Measurements from ENCODE around the gene MAP2K3.
"Not testable (repeated sequence)": the region's sequence is repeated elsewhere in the genome, so short reads cannot be mapped to it uniquely, and the experiment has no call there.

MAP2K3 gene

DNA sequence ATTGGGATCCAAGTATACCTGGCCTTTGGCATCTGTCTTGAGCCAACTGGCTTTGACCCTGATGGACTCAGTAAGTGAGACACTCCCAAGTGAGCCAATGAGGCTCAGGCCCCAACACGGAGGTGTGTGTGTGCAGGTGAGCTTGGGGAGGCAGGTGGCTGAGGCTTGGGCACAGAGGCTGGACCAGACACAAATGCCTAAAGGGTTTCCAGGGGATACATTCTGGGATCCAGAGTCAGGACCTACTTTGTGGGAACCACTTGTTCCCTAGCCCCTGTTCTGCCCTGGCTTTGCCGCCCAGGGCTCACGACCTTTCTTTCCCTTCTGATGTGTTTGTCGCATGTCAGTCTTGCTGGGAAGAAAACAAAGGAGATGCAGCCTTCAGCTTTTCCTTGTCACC, 56.8 kb downstream of the MAP2K3 start:
- not testable (repeated sequence) for H3K27ac ChIP-seq (ENCODE audit: low read length, poor library complexity, severe bottlenecking); H2BK15ac ChIP-seq (ENCODE audit: low read depth, poor library complexity, severe bottlenecking); H3K4ac ChIP-seq (ENCODE audit: low read depth in 1 of 2, low read length in 2 of 2); H3K23ac ChIP-seq (ENCODE audit: low read length in 2 of 2); DNase-seq; H3K9ac ChIP-seq (ENCODE audit: low read length); H3K36me3 ChIP-seq (ENCODE audit: control insufficient read depth in 1 of 2, insufficient read depth in 2 of 2, low read depth in 1 of 2, low read length in 2 of 2); H2AK5ac ChIP-seq (ENCODE audit: low read length, severe bottlenecking); H3K4me1 ChIP-seq (ENCODE audit: control insufficient read depth, insufficient read depth, low read depth, low read length); H3K4me2 ChIP-seq (ENCODE audit: low read length, poor library complexity, severe bottlenecking); H2BK120ac ChIP-seq (ENCODE audit: low read depth, low read length); H4K8ac ChIP-seq (ENCODE audit: low read length); H3K4me3 ChIP-seq (ENCODE audit: insufficient read depth in 1 of 2, low read depth in 1 of 2, low read length in 2 of 2); H2BK12ac ChIP-seq (ENCODE audit: low read length in 2 of 2); H3K14ac ChIP-seq (ENCODE audit: low read length in 2 of 2); H2BK5ac ChIP-seq (ENCODE audit: low read depth, low read length, poor library complexity, severe bottlenecking); H3K9me3 ChIP-seq (ENCODE audit: control insufficient read depth, low read length); H4K91ac ChIP-seq (ENCODE audit: low read length); H3K79me1 ChIP-seq (replicated peaks; ENCODE audit: low read length, poor library complexity, severe bottlenecking); H2AFZ ChIP-seq (ENCODE audit: low read depth, low read length); H3K18ac ChIP-seq (ENCODE audit: low read depth in 1 of 2, low read length in 2 of 2); H3K27me3 ChIP-seq (ENCODE audit: control insufficient read depth in 1 of 2, insufficient read depth in 1 of 2, low read length in 2 of 2)
- 80% methylated on average over 1 of the region's 4 CpGs for WGBS

DNA sequence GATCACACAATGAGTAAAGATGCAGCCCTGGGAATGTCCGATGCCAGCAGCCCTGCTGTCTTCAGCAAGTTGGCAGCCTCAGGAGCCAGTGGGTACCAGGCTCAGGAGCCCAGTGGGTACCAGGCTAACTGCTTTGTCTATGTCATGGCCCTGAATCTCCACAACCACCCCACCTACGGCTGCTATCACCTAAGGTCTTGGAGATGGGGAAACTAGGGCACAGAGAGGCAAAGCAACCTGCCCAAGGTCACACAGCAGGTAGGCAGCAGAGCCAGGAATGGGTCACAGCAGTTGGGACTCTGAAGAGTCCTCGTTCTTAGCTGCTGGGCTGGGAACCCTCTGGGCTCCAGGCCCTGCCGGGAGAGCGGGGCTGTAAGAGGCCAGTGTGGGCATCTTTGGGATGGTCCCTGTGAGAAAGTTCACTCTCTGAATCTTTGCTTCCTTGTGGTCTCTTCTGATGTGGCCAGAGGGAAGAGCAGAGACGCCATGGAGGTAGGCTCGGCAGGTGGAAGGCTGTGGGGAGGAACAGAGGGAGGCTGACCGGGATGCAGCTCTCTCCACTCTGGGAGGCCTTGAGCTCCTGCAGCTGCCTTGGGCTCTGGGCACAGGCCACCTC, 57.5 kb downstream of the MAP2K3 start:
- H3K4me1 ChIP-seq (ENCODE audit: control insufficient read depth, insufficient read depth, low read depth, low read length); H3K23ac ChIP-seq (ENCODE audit: low read length in 2 of 2); H3K4me3 ChIP-seq (ENCODE audit: insufficient read depth in 1 of 2, low read depth in 1 of 2, low read length in 2 of 2); H2BK5ac ChIP-seq (ENCODE audit: low read depth, low read length, poor library complexity, severe bottlenecking); DNase-seq; H2AFZ ChIP-seq (ENCODE audit: low read depth, low read length); H2BK15ac ChIP-seq (ENCODE audit: low read depth, poor library complexity, severe bottlenecking); H3K27ac ChIP-seq (ENCODE audit: low read length, poor library complexity, severe bottlenecking); H3K9ac ChIP-seq (ENCODE audit: low read length); H3K79me1 ChIP-seq (replicated peaks; ENCODE audit: low read length, poor library complexity, severe bottlenecking); H3K14ac ChIP-seq (ENCODE audit: low read length in 2 of 2); H2AK5ac ChIP-seq (ENCODE audit: low read length, severe bottlenecking); H3K4ac ChIP-seq (ENCODE audit: low read depth in 1 of 2, low read length in 2 of 2); H3K18ac ChIP-seq (ENCODE audit: low read depth in 1 of 2, low read length in 2 of 2); H3K9me3 ChIP-seq (ENCODE audit: control insufficient read depth, low read length); H2BK120ac ChIP-seq (ENCODE audit: low read depth, low read length); H3K4me2 ChIP-seq (ENCODE audit: low read length, poor library complexity, severe bottlenecking); H4K91ac ChIP-seq (ENCODE audit: low read length); H3K27me3 ChIP-seq (ENCODE audit: control insufficient read depth in 1 of 2, insufficient read depth in 1 of 2, low read length in 2 of 2); H3K36me3 ChIP-seq (ENCODE audit: control insufficient read depth in 1 of 2, insufficient read depth in 2 of 2, low read depth in 1 of 2, low read length in 2 of 2); H2BK12ac ChIP-seq (ENCODE audit: low read length in 2 of 2); H4K8ac ChIP-seq (ENCODE audit: low read length): not testable (repeated sequence)
- WGBS: 68% methylated on average over 6 of the region's 8 CpGs

- not testable (repeated sequence) for H2BK12ac ChIP-seq (ENCODE audit: low read length in 2 of 2); H3K36me3 ChIP-seq (ENCODE audit: control insufficient read depth in 1 of 2, insufficient read depth in 2 of 2, low read depth in 1 of 2, low read length in 2 of 2); H2BK120ac ChIP-seq (ENCODE audit: low read depth, low read length); H2BK15ac ChIP-seq (ENCODE audit: low read depth, poor library complexity, severe bottlenecking); H4K91ac ChIP-seq (ENCODE audit: low read length); H3K27ac ChIP-seq (ENCODE audit: low read length, poor library complexity, severe bottlenecking); H3K23ac ChIP-seq (ENCODE audit: low read length in 2 of 2); H3K9ac ChIP-seq (ENCODE audit: low read length); H3K4ac ChIP-seq (ENCODE audit: low read depth in 1 of 2, low read length in 2 of 2); DNase-seq; H3K4me1 ChIP-seq (ENCODE audit: control insufficient read depth, insufficient read depth, low read depth, low read length); H3K18ac ChIP-seq (ENCODE audit: low read depth in 1 of 2, low read length in 2 of 2); H3K79me1 ChIP-seq (replicated peaks; ENCODE audit: low read length, poor library complexity, severe bottlenecking); H2BK5ac ChIP-seq (ENCODE audit: low read depth, low read length, poor library complexity, severe bottlenecking); H3K27me3 ChIP-seq (ENCODE audit: control insufficient read depth in 1 of 2, insufficient read depth in 1 of 2, low read length in 2 of 2); H3K14ac ChIP-seq (ENCODE audit: low read length in 2 of 2); H4K8ac ChIP-seq (ENCODE audit: low read length); H3K4me2 ChIP-seq (ENCODE audit: low read length, poor library complexity, severe bottlenecking); H3K4me3 ChIP-seq (ENCODE audit: insufficient read depth in 1 of 2, low read depth in 1 of 2, low read length in 2 of 2); H2AFZ ChIP-seq (ENCODE audit: low read depth, low read length); H3K9me3 ChIP-seq (ENCODE audit: control insufficient read depth, low read length); H2AK5ac ChIP-seq (ENCODE audit: low read length, severe bottlenecking)
- WGBS: 70% methylated on average over 8 of the region's 11 CpGs
Measured at GRCh38 chr17:21343061-21343949, 58.8 kb downstream of the MAP2K3 start.

- not testable (repeated sequence) for DNase-seq; H3K14ac ChIP-seq (ENCODE audit: low read length in 2 of 2); H3K79me1 ChIP-seq (replicated peaks; ENCODE audit: low read length, poor library complexity, severe bottlenecking); H3K4me1 ChIP-seq (ENCODE audit: control insufficient read depth, insufficient read depth, low read depth, low read length); H4K8ac ChIP-seq (ENCODE audit: low read length); H3K4ac ChIP-seq (ENCODE audit: low read depth in 1 of 2, low read length in 2 of 2); H3K18ac ChIP-seq (ENCODE audit: low read depth in 1 of 2, low read length in 2 of 2); H2AFZ ChIP-seq (ENCODE audit: low read depth, low read length); H3K9ac ChIP-seq (ENCODE audit: low read length); H2BK5ac ChIP-seq (ENCODE audit: low read depth, low read length, poor library complexity, severe bottlenecking); H2BK120ac ChIP-seq (ENCODE audit: low read depth, low read length); H3K4me2 ChIP-seq (ENCODE audit: low read length, poor library complexity, severe bottlenecking); H3K27ac ChIP-seq (ENCODE audit: low read length, poor library complexity, severe bottlenecking); H3K36me3 ChIP-seq (ENCODE audit: control insufficient read depth in 1 of 2, insufficient read depth in 2 of 2, low read depth in 1 of 2, low read length in 2 of 2); H4K91ac ChIP-seq (ENCODE audit: low read length); H3K4me3 ChIP-seq (ENCODE audit: insufficient read depth in 1 of 2, low read depth in 1 of 2, low read length in 2 of 2); H2BK15ac ChIP-seq (ENCODE audit: low read depth, poor library complexity, severe bottlenecking); H2BK12ac ChIP-seq (ENCODE audit: low read length in 2 of 2); H2AK5ac ChIP-seq (ENCODE audit: low read length, severe bottlenecking); H3K23ac ChIP-seq (ENCODE audit: low read length in 2 of 2); H3K9me3 ChIP-seq (ENCODE audit: control insufficient read depth, low read length); H3K27me3 ChIP-seq (ENCODE audit: control insufficient read depth in 1 of 2, insufficient read depth in 1 of 2, low read length in 2 of 2)
- WGBS: no CpG with 5 or more reads among the region's 4 CpGs
Measured at GRCh38 chr17:21344801-21345200, 60.3 kb downstream of the MAP2K3 start.
